ENCODE results near the gene PRKAR1B.
A peak's percentile ranks its signal among the peaks of the same experiment; 100 is the strongest.

PRKAR1B gene

GRCh38 chr7:524800-525199, 202.3 kb downstream of the PRKAR1B start:
- no peak overlapping the region for H3K27ac ChIP-seq (ENCODE audit: extremely low read depth, low read depth, low read length)
- H3K4me3 ChIP-seq (ENCODE audit: low read depth, low read length), result no peak overlapping the region
- no peak for TF ChIP-seq REPIN1 (tag by site-specific recombination; IDR thresholded peaks at IDR 0.05; ENCODE audit: low read depth)
- peak; percentile 0; the same call in 1 of the 2 replicates for TF ChIP-seq ZNF623 (tag by site-specific recombination; IDR thresholded peaks at IDR 0.05)
- peak; percentile 91 for TF ChIP-seq ZNF121 (tag by site-specific recombination; IDR thresholded peaks at IDR 0.05)
- ChIA-PET CTCF (no interaction called here), POLR2A (interaction anchor here (0.7 kb wide), 1 partner anchor 343 kb away, joined by 3 read pairs; no protein-coding TSS in a partner anchor)
- H3K36me3 ChIP-seq (ENCODE audit: control insufficient read depth in 2 of 2, insufficient read depth in 1 of 2, low read length in 2 of 2), result no peaks in the 10 kb centered on the region
- peaks cover 6% of the 10 kb centered on the region; the same call in 1 of the 2 replicates for H3K4me1 ChIP-seq (ENCODE audit: control insufficient read depth, insufficient read depth, low read length)
- H3K9me3 ChIP-seq (ENCODE audit: control insufficient read depth, insufficient read depth, low read depth, low read length), result no peaks in the 10 kb centered on the region

GRCh38 chr7:523347-524336, 203.4 kb downstream of the PRKAR1B start:
- TF ChIP-seq ZFP3 (tag by site-specific recombination; IDR thresholded peaks at IDR 0.05; ENCODE audit: low read depth) (no peak), ZEB2 (tag by site-specific recombination; IDR thresholded peaks at IDR 0.05) (no peak), ZNF843 (tag by site-specific recombination; IDR thresholded peaks at IDR 0.05) (no peak), ZNF645 (tag by site-specific recombination; IDR thresholded peaks at IDR 0.05) (no peak), TCF7L2 (IDR thresholded peaks at IDR 0.05; ENCODE audit: borderline replicate concordance, low read depth, low read length) (0 out of 2 replicates have a peak, but pooled peaks have one; percentile 41), ZNF18 (tag by site-specific recombination; IDR thresholded peaks at IDR 0.05) (peak; percentile 96), SP7 (tag by site-specific recombination; IDR thresholded peaks at IDR 0.05) (peak; percentile 29; the same call in 1 of the 2 replicates), OVOL3 (tag by site-specific recombination; IDR thresholded peaks at IDR 0.05) (no peak), KLF7 (tag by site-specific recombination; IDR thresholded peaks at IDR 0.05; ENCODE audit: borderline replicate concordance) (no peak), FEZF1 (tag by site-specific recombination; IDR thresholded peaks at IDR 0.05) (no peak), ZNF274 (IDR thresholded peaks at IDR 0.05; ENCODE audit: low read length) (no peak), ZNF274 (tag by site-specific recombination; IDR thresholded peaks at IDR 0.05; ENCODE audit: borderline replicate concordance) (no peak), GLIS1 (tag by site-specific recombination; IDR thresholded peaks at IDR 0.05) (0 out of 2 replicates have a peak, but pooled peaks have one; percentile 18), ZNF16 (tag by site-specific recombination; IDR thresholded peaks at IDR 0.05; ENCODE audit: low read depth) (no peak), ZNF292 (tag by site-specific recombination; IDR thresholded peaks at IDR 0.05; ENCODE audit: borderline replicate concordance, low read depth) (no peak), KLF10 (tag by site-specific recombination; IDR thresholded peaks at IDR 0.05) (no peak), ZNF148 (tag by site-specific recombination; IDR thresholded peaks at IDR 0.05; ENCODE audit: borderline replicate concordance) (no peak), ZNF747 (tag by site-specific recombination; IDR thresholded peaks at IDR 0.05) (no peak), SCRT1 (tag by site-specific recombination; IDR thresholded peaks at IDR 0.05; ENCODE audit: borderline replicate concordance) (no peak), CTCF (tag by site-specific recombination; IDR thresholded peaks at IDR 0.05) (no peak), ZNF121 (tag by site-specific recombination; IDR thresholded peaks at IDR 0.05) (no peak), SP3 (tag by site-specific recombination; IDR thresholded peaks at IDR 0.05) (no peak), ZBTB1 (tag by site-specific recombination; IDR thresholded peaks at IDR 0.05) (no peak), ZNF660 (tag by site-specific recombination; IDR thresholded peaks at IDR 0.05) (no peak)
- H3K4me3 ChIP-seq (ENCODE audit: low read depth, low read length), result no peak overlapping the region
- no peaks in the 10 kb centered on the region for H3K9me3 ChIP-seq (ENCODE audit: control insufficient read depth, insufficient read depth, low read depth, low read length)
- H3K36me3 ChIP-seq (ENCODE audit: control insufficient read depth in 2 of 2, insufficient read depth in 1 of 2, low read length in 2 of 2), result no peaks in the 10 kb centered on the region
- CTCF ChIA-PET, result interaction anchor here (0.6 to 0.7 kb wide), 4 partner anchors 87 to 359 kb away, joined by 3 read pairs; no protein-coding TSS in a partner anchor
- no peak overlapping the region for H3K27ac ChIP-seq (ENCODE audit: extremely low read depth, low read depth, low read length)
- H3K4me1 ChIP-seq (ENCODE audit: control insufficient read depth, insufficient read depth, low read length), result peaks cover 6% of the 10 kb centered on the region; the same call in 1 of the 2 replicates
- POLR2A ChIA-PET, result interaction anchor here (0.7 to 1.0 kb wide), 2 partner anchors 14 to 344 kb away, joined by 3 to 4 read pairs; no protein-coding TSS in a partner anchor
